Left hindlimb (tissue), 1 donor: ENCODE results near the gene TSPY9.
"Not testable (repeated sequence)": the region's sequence is repeated elsewhere in the genome, so short reads cannot be mapped to it uniquely, and the experiment has no call there.

Experiments
- DNase-seq: peaks from one replicate; pipeline ENCODE4 v3.0.0-alpha.2; 2018

TSPY9 gene, protein sequence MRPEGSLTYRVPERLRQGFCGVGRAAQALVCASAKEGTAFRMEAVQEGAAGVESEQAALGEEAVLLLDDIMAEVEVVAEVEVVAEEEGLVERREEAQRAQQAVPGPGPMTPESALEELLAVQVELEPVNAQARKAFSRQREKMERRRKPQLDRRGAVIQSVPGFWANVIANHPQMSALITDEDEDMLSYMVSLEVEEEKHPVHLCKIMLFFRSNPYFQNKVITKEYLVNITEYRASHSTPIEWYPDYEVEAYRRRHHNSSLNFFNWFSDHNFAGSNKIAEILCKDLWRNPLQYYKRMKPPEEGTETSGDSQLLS

DNA sequence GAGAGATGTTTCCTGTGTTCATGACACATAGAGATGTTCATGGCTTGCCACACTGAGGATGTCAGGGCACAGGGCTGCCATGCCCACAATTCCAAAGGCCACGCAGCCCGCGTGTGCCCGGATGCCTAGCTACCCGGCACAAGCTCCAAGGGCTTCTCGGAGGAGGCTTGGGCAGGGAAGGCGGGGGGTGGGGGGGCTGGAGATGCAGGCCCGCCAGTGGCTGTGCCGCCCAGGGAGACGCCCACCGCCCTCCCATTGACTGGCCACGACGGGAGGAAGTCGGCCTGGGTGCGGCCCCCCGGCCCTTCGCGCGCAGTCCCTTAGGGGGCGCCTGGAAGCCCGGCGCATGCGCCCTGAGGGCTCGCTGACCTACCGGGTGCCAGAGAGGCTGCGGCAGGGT is at the start of gene TSPY9:
TSPY9 (plus strand) TSS at position 301 of the 400 bp plus-strand sequence; CDS start at position 347, 46 bp downstream.
- not testable (repeated sequence) for DNase-seq

DNA sequence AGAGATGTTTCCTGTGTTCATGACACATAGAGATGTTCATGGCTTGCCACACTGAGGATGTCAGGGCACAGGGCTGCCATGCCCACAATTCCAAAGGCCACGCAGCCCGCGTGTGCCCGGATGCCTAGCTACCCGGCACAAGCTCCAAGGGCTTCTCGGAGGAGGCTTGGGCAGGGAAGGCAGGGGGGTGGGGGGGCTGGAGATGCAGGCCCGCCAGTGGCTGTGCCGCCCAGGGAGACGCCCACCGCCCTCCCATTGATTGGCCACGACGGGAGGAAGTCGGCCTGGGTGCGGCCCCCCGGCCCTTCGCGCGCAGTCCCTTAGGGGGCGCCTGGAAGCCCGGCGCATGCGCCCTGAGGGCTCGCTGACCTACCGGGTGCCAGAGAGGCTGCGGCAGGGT is 20.4 kb upstream of the TSPY9 start, which contains the start of gene TSPY1:
TSPY1 (plus strand) TSS at position 301 of the 400 bp plus-strand sequence; CDS start at position 347, 46 bp downstream.
- DNase-seq = not testable (repeated sequence)

DNA sequence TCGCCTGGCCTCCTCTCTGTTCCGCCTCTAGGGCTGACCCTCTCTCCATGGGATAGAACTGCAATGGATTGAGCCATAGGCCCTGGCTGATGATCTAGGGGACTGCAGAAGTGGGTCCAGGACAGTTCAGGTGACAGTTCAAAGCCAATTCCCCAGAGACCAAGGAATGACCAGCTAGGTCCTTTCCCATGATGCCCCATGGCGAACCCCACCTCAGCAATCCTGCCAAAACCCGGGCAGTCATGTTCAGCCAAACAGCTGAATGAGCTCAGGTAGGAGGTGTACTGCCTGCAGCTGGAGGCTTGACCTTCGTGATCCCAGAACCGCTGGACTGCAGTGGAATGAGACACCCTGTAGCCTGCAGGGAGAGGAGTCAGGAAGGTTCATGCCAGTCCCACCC is 17.3 kb downstream of the TSPY9 start:
- not testable (repeated sequence) for DNase-seq

DNA sequence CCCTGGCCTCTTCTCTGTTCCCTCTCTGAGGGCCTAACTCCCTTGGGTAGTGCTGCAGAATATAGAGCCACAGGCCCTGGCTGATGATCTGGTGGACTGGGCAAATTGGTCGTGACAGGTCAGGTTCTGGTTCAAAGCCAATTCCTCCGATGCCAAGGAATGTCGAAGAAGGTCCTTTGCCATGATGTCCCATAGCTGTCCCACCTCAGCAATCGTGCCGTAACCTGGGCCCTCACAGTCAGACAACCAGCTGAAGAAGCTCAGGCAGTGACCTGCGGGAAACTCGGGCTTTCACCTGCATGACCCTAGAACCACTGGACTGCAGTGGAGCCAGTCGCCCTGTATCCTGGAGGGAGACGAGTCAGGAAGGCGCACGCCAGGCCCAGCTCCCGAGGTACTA is 29.2 kb downstream of the TSPY9 start:
- DNase-seq = not testable (repeated sequence)

DNA sequence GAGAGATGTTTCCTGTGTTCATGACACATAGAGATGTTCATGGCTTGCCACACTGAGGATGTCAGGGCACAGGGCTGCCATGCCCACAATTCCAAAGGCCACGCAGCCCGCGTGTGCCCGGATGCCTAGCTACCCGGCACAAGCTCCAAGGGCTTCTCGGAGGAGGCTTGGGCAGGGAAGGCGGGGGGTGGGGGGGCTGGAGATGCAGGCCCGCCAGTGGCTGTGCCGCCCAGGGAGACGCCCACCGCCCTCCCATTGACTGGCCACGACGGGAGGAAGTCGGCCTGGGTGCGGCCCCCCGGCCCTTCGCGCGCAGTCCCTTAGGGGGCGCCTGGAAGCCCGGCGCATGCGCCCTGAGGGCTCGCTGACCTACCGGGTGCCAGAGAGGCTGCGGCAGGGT is 40.5 kb downstream of the TSPY9 start, which contains the start of gene TSPY10:
TSPY10 (plus strand) TSS at position 301 of the 400 bp plus-strand sequence; CDS start at position 347, 46 bp downstream.
- not testable (repeated sequence) for DNase-seq
